Naive thymus-derived CD8-positive, alpha-beta T cell (primary cell): Measurements from ENCODE around the gene ATP8A2. TPM values are rescaled to one million over a fixed set of nuclear protein-coding genes. Genes with fewer than 3 reads are reported as not detected.

Experiments used
- ATAC-seq, 2 donors: fragments of 150-1000 bp; cut with Tn5 transposase in 1 of 2; sonication (Bioruptor Pico), chemical (Tn5 transposase) in 1 of 2; 1 replicate in 1 of 2; 2 replicates in 1 of 2; pipeline ENCODE4 v1.10.0; 2021; ENCODE audit warnings: mild to moderate bottlenecking in 2 of 2, moderate library complexity in 2 of 2
- POLR2A ChIA-PET: fragments of 350-600 bp; sonication (Branson Sonifier 250); formaldehyde crosslinking; loops from one replicate; lab custom pipeline; 2021; ENCODE audit warnings: antibody characterized with exemption; lab: Charles Lee
- DNase-seq, 10 donors: peaks; one replicate each; pipeline versions ENCODE4 v3.0.0 to v3.0.0-alpha.2; 2020 to 2022
- H3K27ac Mint-ChIP-seq, 10 donors: one replicate each; pipeline ENCODE4 v1.8.0; 2020 to 2022; ENCODE audit warnings: mild to moderate bottlenecking in 10 of 10, mixed read lengths in 10 of 10, moderate library complexity in 4 of 10, inconsistent platforms in 1 of 10
- H3K27me3 Mint-ChIP-seq, 5 donors: one replicate each; pipeline ENCODE4 v1.8.0; 2021 to 2022; ENCODE audit warnings: mixed read lengths in 5 of 5
- H3K36me3 Mint-ChIP-seq, 3 donors: one replicate each; pipeline ENCODE4 v1.8.0; 2020 to 2022; ENCODE audit warnings: mixed read lengths in 3 of 3, mild to moderate bottlenecking in 2 of 3, inconsistent platforms in 1 of 3
- H3K4me1 Mint-ChIP-seq, 4 donors: one replicate each; pipeline ENCODE4 v1.8.0; 2021 to 2022; ENCODE audit warnings: mixed read lengths in 4 of 4
- H3K4me3 Mint-ChIP-seq, 10 donors: one replicate each; pipeline ENCODE4 v1.8.0; 2020 to 2022; ENCODE audit warnings: mild to moderate bottlenecking in 10 of 10, mixed read lengths in 10 of 10, moderate library complexity in 6 of 10, inconsistent platforms in 1 of 10
- H3K9me3 Mint-ChIP-seq, 9 donors: one replicate each; pipeline ENCODE4 v1.8.0; 2020 to 2022; ENCODE audit warnings: mixed read lengths in 9 of 9, mild to moderate bottlenecking in 3 of 9, inconsistent platforms in 1 of 9, moderate library complexity in 1 of 9
- polyA plus RNA-seq, 3 donors: library from polyadenylated mRNA; unstranded; fragments of 300-500 nt; fragmentation: Illumina TruSeq; gene quantifications; one replicate each; pipeline ENCODE4 v1.2.3, GENCODE V29; 2021
- total RNA-seq, 8 experiments: library from RNA in 2 of 8; stranded (reverse) in 2 of 8; gene quantifications; one replicate each; pipeline ENCODE4 v1.2.3 and lab custom pipeline; 2021 to 2026

Gene ATP8A2
- total and polyA plus RNA-seq, 5 experiments from 2014 or later: 0.69 to 3.8 (median 2.9) TPM

GRCh38 chr13:25668345-25668744 lies 296.6 kb downstream of the ATP8A2 start:
- ATAC-seq: no peak
- peaks cover 0 to 27% (median 17%) of the 10 kb centered on the region in 9 donors for H3K9me3 Mint-ChIP-seq
- H3K36me3 Mint-ChIP-seq: peaks cover 0 to 17% (median 2%) of the 10 kb centered on the region in 3 donors
- H3K4me3 Mint-ChIP-seq: no peak overlapping the region
- no peak for DNase-seq
- POLR2A ChIA-PET: no interaction called here
- H3K27ac Mint-ChIP-seq: no peak overlapping the region
- no peaks in the 10 kb centered on the region for H3K4me1 Mint-ChIP-seq
- H3K27me3 Mint-ChIP-seq: peaks cover 0 to 14% (median 4%) of the 10 kb centered on the region in 5 donors

GRCh38 chr13:25673711-25674110 lies 301.9 kb downstream of the ATP8A2 start:
- no peak overlapping the region for H3K27ac Mint-ChIP-seq
- peaks cover 0 to 9% (median 2%) of the 10 kb centered on the region in 3 donors for H3K36me3 Mint-ChIP-seq
- H3K27me3 Mint-ChIP-seq: peaks cover 0 to 18% (median 5%) of the 10 kb centered on the region in 5 donors
- DNase-seq: no peak
- POLR2A ChIA-PET: no interaction called here
- no peaks in the 10 kb centered on the region for H3K4me1 Mint-ChIP-seq
- no peak overlapping the region for H3K4me3 Mint-ChIP-seq
- ATAC-seq: no peak
- H3K9me3 Mint-ChIP-seq: peaks cover 0 to 19% (median 13%) of the 10 kb centered on the region in 9 donors

- H3K27me3 Mint-ChIP-seq: peaks cover 0 to 18% (median 5%) of the 10 kb centered on the region in 5 donors
- POLR2A ChIA-PET: no interaction called here
- H3K36me3 Mint-ChIP-seq: peaks cover 0 to 4% (median 2%) of the 10 kb centered on the region in 3 donors
- DNase-seq: no peak
- ATAC-seq: no peak
- H3K4me1 Mint-ChIP-seq: no peaks in the 10 kb centered on the region
- no peak overlapping the region for H3K27ac Mint-ChIP-seq
- peaks cover 0 to 12% (median 6%) of the 10 kb centered on the region in 9 donors for H3K9me3 Mint-ChIP-seq
- H3K4me3 Mint-ChIP-seq: no peak overlapping the region
These were observed 302.6 kb downstream of the ATP8A2 start for GRCh38 chr13:25674371-25674770.

GRCh38 chr13:25675060-25675459 lies 303.3 kb downstream of the ATP8A2 start:
- no peak for ATAC-seq
- Mint-ChIP-seq H3K4me1 (no peaks in the 10 kb centered on the region), H3K27ac (no peak overlapping the region), H3K36me3 (no peaks in the 10 kb centered on the region), H3K4me3 (no peak overlapping the region), H3K9me3 (peaks cover 0 to 7% (median 0%) of the 10 kb centered on the region in 9 donors), H3K27me3 (peaks cover 0 to 18% (median 5%) of the 10 kb centered on the region in 5 donors)
- no peak for DNase-seq
- POLR2A ChIA-PET: no interaction called here

- DNase-seq (no peak), ATAC-seq (no peak)
- no peaks in the 10 kb centered on the region for H3K36me3 Mint-ChIP-seq
- no peak overlapping the region for H3K27ac Mint-ChIP-seq
- peaks cover 0 to 7% (median 4%) of the 10 kb centered on the region in 5 donors for H3K27me3 Mint-ChIP-seq
- H3K4me3 Mint-ChIP-seq: no peak overlapping the region
- no peaks in the 10 kb centered on the region for H3K4me1 Mint-ChIP-seq
- POLR2A ChIA-PET: no interaction called here
- no peaks in the 10 kb centered on the region for H3K9me3 Mint-ChIP-seq
These were observed 306.2 kb downstream of the ATP8A2 start for GRCh38 chr13:25677956-25678355.

- H3K36me3 Mint-ChIP-seq: no peaks in the 10 kb centered on the region
- no peaks in the 10 kb centered on the region for H3K9me3 Mint-ChIP-seq
- DNase-seq (peak in 5 of 10 donors; percentile 6 to 22 (median 18)), ATAC-seq (peak; percentile 35 to 57)
- H3K27me3 Mint-ChIP-seq: peaks cover 0 to 3% (median 3%) of the 10 kb centered on the region in 5 donors
- no peaks in the 10 kb centered on the region for H3K4me1 Mint-ChIP-seq
- POLR2A ChIA-PET: interaction anchor here (0.6 kb wide), 1 partner anchor 381 kb away, joined by 3 read pairs; no protein-coding TSS in a partner anchor
- H3K27ac Mint-ChIP-seq: peak overlapping the region in 1 of 10 donors; percentile 26
- H3K4me3 Mint-ChIP-seq: no peak overlapping the region
These were observed 306.6 kb downstream of the ATP8A2 start for GRCh38 chr13:25678398-25678797.

DNA sequence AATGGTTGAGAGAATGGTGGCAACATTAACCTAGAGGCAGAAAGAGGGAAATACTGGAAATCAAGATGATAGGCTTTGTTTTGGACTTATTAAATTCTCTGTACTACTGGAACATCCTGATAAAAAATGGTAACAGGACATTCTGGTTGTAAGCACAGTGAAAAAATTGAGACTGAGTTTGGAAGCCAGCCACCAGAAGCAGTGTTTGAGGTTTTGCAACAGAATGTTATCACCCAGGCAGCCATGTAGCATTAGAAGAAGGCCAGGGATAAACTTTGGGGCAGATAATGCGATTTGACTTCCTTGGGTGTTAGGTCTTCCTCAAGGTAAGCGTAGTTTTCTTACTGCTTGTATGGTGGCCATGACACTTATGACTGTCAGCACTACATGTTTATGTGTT lies 307.4 kb downstream of the ATP8A2 start:
- Mint-ChIP-seq H3K4me3 (no peak overlapping the region), H3K9me3 (no peaks in the 10 kb centered on the region)
- POLR2A ChIA-PET: no interaction called here

DNA sequence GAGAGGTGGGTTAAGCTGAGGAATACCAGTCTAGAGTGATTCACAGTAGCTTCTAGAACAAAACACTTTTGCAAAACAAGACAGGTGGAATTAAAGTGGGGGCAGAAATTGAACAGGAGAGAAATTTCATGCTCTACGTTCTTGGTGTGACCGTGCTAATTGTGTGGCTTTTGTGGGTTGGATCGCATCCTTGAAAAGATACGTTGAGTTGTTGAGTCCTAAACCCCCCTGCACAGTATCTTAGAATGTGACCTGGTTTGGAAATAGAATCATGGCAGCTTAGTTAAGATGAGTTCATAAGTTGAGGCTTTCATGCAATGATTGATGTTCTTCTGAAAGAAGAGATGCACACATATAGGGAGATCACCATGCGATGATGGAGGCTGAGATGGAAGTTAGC lies 308.2 kb downstream of the ATP8A2 start:
- DNase-seq (no peak), ATAC-seq (no peak)
- H3K27me3 Mint-ChIP-seq: no peaks in the 10 kb centered on the region
- H3K9me3 Mint-ChIP-seq: no peaks in the 10 kb centered on the region
- H3K4me3 Mint-ChIP-seq: no peak overlapping the region
- POLR2A ChIA-PET: no interaction called here
- no peak overlapping the region for H3K27ac Mint-ChIP-seq
- H3K36me3 Mint-ChIP-seq: no peaks in the 10 kb centered on the region
- H3K4me1 Mint-ChIP-seq: no peaks in the 10 kb centered on the region

More for the DNA sequence above, 307.4 kb downstream of the ATP8A2 start:
- Mint-ChIP-seq H3K27ac (no peak overlapping the region), H3K36me3 (no peaks in the 10 kb centered on the region), H3K27me3 (peaks cover 0 to 2% (median 0%) of the 10 kb centered on the region in 5 donors), H3K4me1 (no peaks in the 10 kb centered on the region)
- ATAC-seq (no peak), DNase-seq (no peak)

- no peak overlapping the region for H3K27ac Mint-ChIP-seq
- no peaks in the 10 kb centered on the region for H3K36me3 Mint-ChIP-seq
- no peaks in the 10 kb centered on the region for H3K9me3 Mint-ChIP-seq
- no peaks in the 10 kb centered on the region for H3K4me1 Mint-ChIP-seq
- DNase-seq: no peak
- no peak for ATAC-seq
- POLR2A ChIA-PET: no interaction called here
- H3K4me3 Mint-ChIP-seq: no peak overlapping the region
- no peaks in the 10 kb centered on the region for H3K27me3 Mint-ChIP-seq
These were observed 310.5 kb downstream of the ATP8A2 start for GRCh38 chr13:25682276-25682675.

- H3K27ac Mint-ChIP-seq: no peak overlapping the region
- no peak for DNase-seq
- no peaks in the 10 kb centered on the region for H3K4me1 Mint-ChIP-seq
- no peaks in the 10 kb centered on the region for H3K9me3 Mint-ChIP-seq
- H3K27me3 Mint-ChIP-seq: no peaks in the 10 kb centered on the region
- no peaks in the 10 kb centered on the region for H3K36me3 Mint-ChIP-seq
- POLR2A ChIA-PET: no interaction called here
- H3K4me3 Mint-ChIP-seq: no peak overlapping the region
- ATAC-seq: no peak
These were observed 311.3 kb downstream of the ATP8A2 start for GRCh38 chr13:25683056-25683455.

DNA sequence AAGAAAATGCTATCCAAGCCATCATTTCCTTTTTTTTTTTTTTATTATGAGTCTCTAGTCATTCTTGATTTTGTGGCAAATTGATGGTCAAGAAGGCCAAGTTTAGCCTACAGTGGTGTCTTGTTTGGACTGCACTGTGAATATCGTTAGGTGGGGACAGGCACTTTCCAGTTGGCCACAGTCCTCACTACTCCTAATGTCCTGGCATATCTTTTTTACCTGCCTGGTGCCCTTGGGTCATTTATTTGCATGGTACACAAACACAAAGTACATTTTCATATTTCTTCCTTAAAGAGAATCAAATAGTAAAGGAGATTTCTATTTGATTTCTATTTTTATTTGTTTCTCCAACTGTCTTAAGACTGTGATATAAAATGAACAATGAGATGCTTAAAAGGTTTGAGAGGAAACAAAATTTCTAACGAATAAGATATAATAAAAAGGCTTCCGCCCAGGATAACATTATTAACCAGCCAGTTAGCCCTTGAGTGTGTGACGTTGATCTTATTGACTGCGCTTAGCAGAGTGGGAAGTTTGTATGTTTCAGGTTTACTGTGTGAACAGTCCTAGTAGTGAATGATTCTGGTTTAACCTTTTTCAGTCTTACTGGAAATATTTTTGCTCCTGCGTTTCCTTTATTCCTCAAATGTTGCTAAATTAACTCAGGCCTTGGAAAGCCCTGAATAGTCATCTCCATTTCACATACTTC lies 312.0 kb downstream of the ATP8A2 start:
- Mint-ChIP-seq H3K4me3 (no peak overlapping the region), H3K9me3 (no peaks in the 10 kb centered on the region), H3K4me1 (no peaks in the 10 kb centered on the region), H3K27ac (no peak overlapping the region), H3K27me3 (no peaks in the 10 kb centered on the region), H3K36me3 (no peaks in the 10 kb centered on the region)
- POLR2A ChIA-PET: no interaction called here
- ATAC-seq: no peak
- no peak for DNase-seq

DNA sequence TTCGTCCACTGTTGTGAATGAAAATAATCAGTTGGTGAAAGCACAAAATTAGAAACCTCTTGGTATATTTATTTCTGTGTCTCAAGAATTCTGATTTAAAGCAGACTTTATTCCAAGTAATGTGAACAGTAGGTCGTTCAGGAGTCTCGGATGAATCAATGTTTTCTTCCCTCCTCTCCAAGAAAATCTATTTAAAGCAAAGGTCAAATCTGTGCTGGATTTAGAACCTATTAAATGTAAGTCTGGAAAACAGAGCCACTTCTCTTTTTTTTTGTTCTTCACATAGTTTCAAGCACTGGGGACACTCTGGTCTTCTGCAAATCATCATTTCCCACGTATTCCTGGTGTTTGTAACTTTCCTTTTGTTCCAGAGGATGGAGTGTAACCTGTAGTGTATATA lies 312.7 kb downstream of the ATP8A2 start:
- H3K36me3 Mint-ChIP-seq: no peaks in the 10 kb centered on the region
- H3K27ac Mint-ChIP-seq: no peak overlapping the region
- H3K4me3 Mint-ChIP-seq: no peak overlapping the region
- H3K4me1 Mint-ChIP-seq: no peaks in the 10 kb centered on the region
- ATAC-seq: no peak
- H3K9me3 Mint-ChIP-seq: no peaks in the 10 kb centered on the region
- no peak for DNase-seq
- H3K27me3 Mint-ChIP-seq: no peaks in the 10 kb centered on the region
- POLR2A ChIA-PET: no interaction called here

DNA sequence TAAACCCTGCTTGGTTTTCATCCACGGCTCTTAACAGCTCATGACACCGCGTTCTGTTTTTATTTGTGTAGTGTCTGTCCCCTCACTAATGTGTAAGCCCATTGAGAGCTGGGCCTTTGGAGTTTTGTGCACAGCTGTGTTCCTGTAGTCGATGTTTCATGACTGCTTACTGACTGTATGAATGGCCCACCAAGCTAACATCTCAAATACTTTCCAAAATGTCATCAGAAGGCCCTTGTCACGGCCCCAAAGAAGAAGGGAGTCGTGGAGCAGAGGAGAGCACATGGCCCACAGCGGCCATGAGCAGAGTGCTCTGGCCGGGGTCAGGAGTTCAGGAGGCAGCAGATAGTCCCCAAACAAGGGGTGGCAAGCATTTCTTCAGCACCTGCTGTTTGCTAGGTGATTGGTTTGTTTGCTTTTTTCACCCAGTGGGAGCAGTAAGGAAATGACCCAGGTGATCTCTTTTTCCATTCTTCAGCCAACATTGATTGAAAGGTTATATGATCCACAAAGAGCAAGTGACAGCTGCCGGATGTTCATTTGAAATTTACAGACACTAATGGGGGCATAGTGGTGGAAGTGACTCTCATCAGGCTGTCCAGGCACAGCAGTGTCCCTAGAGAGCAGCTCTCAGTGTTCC lies 315.2 kb downstream of the ATP8A2 start:
- no peaks in the 10 kb centered on the region for H3K4me1 Mint-ChIP-seq
- H3K27me3 Mint-ChIP-seq: peaks cover 0 to 4% (median 3%) of the 10 kb centered on the region in 5 donors
- H3K9me3 Mint-ChIP-seq: no peaks in the 10 kb centered on the region
- no peaks in the 10 kb centered on the region for H3K36me3 Mint-ChIP-seq
- DNase-seq (no peak), ATAC-seq (no peak)
- H3K4me3 Mint-ChIP-seq: no peak overlapping the region
- POLR2A ChIA-PET: no interaction called here
- H3K27ac Mint-ChIP-seq: no peak overlapping the region
